IgD-negative memory B cell (primary cell): ENCODE measurements around the gene SAMD10. TPM values are rescaled to one million over a fixed set of nuclear protein-coding genes. Genes with fewer than 3 reads are reported as not detected.

Experiments used
- H3K27ac Mint-ChIP-seq, 3 donors: one replicate each; pipeline ENCODE4 v1.8.0; 2020 to 2022; ENCODE audit warnings: mild to moderate bottlenecking in 3 of 3, mixed read lengths in 3 of 3, moderate library complexity in 1 of 3
- H3K27me3 Mint-ChIP-seq: one replicate; pipeline ENCODE4 v1.8.0; 2021; ENCODE audit warnings: mixed read lengths
- H3K36me3 Mint-ChIP-seq: one replicate; pipeline ENCODE4 v1.8.0; 2020; ENCODE audit warnings: mild to moderate bottlenecking, mixed read lengths
- H3K4me1 Mint-ChIP-seq, 3 donors: one replicate each; pipeline ENCODE4 v1.8.0; 2020 to 2022; ENCODE audit warnings: mixed read lengths in 3 of 3, mild to moderate bottlenecking in 1 of 3
- H3K4me3 Mint-ChIP-seq, 4 donors: one replicate each; pipeline ENCODE4 v1.8.0; 2020 to 2022; ENCODE audit warnings: mild to moderate bottlenecking in 4 of 4, mixed read lengths in 4 of 4, moderate library complexity in 3 of 4
- H3K9me3 Mint-ChIP-seq, 3 donors: one replicate each; pipeline ENCODE4 v1.8.0; 2020 to 2021; ENCODE audit warnings: mixed read lengths in 3 of 3, mild to moderate bottlenecking in 1 of 3
- polyA plus RNA-seq: library from polyadenylated mRNA; unstranded; fragments of 300-500 nt; fragmentation: Illumina TruSeq; gene quantifications from one replicate; pipeline ENCODE4 v1.2.3, GENCODE V29; 2021

SAMD10 gene
- polyA plus RNA-seq, 1 donor from 2014 or later: 9.5 TPM

DNA sequence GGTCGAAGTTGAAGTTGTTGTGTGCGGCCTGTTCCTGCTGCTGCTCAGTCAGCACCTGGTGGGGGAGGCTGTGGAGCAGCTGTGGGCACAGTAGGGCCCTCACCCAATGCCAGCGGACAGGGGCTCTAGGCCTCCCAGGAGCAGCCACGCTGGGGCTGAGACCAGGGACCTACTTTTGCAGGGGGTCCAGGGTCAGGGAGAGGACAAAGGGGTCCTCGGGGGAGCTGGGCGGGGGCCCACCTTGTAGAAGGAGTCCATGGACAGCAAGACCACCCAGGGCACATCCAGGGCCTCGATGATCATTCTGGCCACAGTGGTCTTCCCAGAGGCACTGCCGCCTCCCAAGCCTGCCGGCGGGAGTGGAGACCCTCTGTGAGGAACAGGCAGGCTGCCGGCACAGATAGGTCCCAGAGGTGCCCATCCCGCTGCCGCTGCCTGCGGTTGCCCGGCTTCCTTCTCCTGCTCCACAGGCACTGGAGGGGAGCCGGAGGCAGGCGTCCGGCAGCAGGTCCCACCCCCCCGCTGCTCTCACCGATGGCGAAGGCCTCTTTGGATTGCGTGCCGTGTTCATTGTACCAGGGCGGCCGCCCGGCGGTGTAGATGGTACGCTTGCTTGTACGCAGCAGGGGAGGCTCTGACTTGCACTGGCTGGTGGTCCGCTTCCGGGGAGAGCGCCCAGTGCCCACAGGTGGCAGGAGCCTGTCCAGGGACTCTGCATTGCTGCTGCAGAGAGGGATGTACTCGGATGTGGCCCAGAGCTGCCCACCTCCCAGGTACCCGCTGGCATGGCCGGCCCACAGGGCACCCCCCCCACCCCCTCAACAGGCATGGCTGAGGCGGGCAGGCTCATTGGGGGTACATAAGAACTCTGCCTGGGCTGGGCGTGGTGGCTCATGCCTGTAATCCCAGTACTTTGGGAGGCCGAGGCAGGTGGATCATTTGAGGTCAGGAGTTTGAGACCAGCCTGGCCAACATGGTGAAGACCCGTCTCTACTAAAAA is 33.2 kb downstream of the SAMD10 start:
- Mint-ChIP-seq H3K9me3 (no peaks in the 10 kb centered on the region), H3K4me1 (peaks cover 29 to 34% (median 33%) of the 10 kb centered on the region in 3 donors), H3K27ac (peak overlapping the region in 2 of 3 donors; percentile 91 to 95), H3K4me3 (peak overlapping the region in 1 of 4 donors; percentile 68), H3K27me3 (no peaks in the 10 kb centered on the region), H3K36me3 (no peaks in the 10 kb centered on the region)

- Mint-ChIP-seq H3K4me3 (no peak overlapping the region), H3K27ac (peak overlapping the region in 2 of 3 donors; percentile 48 to 73), H3K4me1 (peaks cover 26 to 33% (median 29%) of the 10 kb centered on the region in 3 donors), H3K27me3 (no peaks in the 10 kb centered on the region), H3K9me3 (no peaks in the 10 kb centered on the region), H3K36me3 (no peaks in the 10 kb centered on the region)
Observed at GRCh38 chr20:63945031-63945658, 34.3 kb downstream of the SAMD10 start.

DNA sequence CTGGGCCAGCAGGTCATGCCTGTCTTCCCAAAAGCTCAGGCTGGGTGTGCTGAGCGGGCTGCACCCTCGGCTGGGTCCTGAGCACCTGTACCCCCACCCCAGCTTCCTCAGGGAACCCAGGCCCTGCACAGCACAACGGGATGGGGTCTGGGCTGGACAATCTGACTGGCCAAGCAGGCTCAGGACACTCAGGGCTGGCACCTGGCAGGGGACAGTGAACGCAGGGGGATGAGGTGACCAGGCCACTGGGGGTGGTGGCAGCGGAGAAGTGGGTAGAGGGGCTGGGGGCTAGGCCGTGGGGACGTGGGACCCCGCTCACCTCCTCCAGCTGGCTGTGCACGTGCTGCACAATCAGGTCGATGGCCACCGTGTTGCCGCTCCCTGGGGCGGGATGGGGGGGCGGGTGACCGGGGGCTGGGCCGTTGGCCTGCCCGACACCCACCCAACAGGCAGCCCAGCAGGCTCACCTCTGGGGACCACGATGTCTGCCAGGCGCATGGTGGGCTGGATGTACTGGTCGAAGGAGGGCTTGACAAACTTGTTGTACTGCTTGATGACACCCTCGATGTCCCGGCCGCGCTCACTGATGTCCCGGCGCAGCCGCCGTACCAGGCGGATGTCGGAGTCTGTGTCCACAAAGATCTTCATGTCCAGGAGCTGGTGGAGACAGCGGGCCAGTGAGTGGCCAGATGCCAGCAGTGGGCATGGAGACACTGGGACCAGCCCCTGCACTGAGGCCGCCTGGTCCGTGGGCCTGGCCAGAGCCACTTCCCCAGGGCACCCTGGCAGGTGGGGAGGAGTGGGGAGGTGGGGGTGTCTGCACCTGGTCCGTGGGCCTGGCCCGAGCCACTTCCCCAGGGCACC is 35.1 kb downstream of the SAMD10 start:
- no peaks in the 10 kb centered on the region for H3K36me3 Mint-ChIP-seq
- H3K27ac Mint-ChIP-seq: no peak overlapping the region
- no peaks in the 10 kb centered on the region for H3K9me3 Mint-ChIP-seq
- H3K27me3 Mint-ChIP-seq: no peaks in the 10 kb centered on the region
- peaks cover 21 to 30% (median 24%) of the 10 kb centered on the region in 3 donors for H3K4me1 Mint-ChIP-seq
- no peak overlapping the region for H3K4me3 Mint-ChIP-seq

DNA sequence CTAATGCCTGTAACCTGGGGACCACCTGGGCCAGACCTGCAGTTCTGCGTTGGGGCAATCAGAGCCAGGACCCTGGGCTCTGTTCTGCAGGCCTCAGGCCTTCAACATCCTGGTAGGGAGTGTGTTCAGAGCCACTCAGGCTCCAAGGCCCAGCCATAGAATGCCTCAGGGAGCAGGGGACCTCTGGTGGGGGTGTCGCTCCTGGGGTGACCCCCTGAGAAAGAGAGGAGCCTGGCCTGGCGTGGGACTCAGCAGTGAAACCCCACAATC is 35.7 kb downstream of the SAMD10 start:
- Mint-ChIP-seq H3K4me3 (no peak overlapping the region), H3K27me3 (no peaks in the 10 kb centered on the region), H3K27ac (no peak overlapping the region), H3K9me3 (no peaks in the 10 kb centered on the region), H3K36me3 (no peaks in the 10 kb centered on the region), H3K4me1 (peaks cover 17 to 24% (median 18%) of the 10 kb centered on the region in 3 donors)

- no peak overlapping the region for H3K27ac Mint-ChIP-seq
- no peaks in the 10 kb centered on the region for H3K27me3 Mint-ChIP-seq
- no peaks in the 10 kb centered on the region for H3K9me3 Mint-ChIP-seq
- H3K4me1 Mint-ChIP-seq: peaks cover 12 to 20% (median 15%) of the 10 kb centered on the region in 3 donors
- H3K36me3 Mint-ChIP-seq: no peaks in the 10 kb centered on the region
- no peak overlapping the region for H3K4me3 Mint-ChIP-seq
Observed at GRCh38 chr20:63942969-63943807, 36.3 kb downstream of the SAMD10 start.

- Mint-ChIP-seq H3K36me3 (no peaks in the 10 kb centered on the region), H3K4me1 (peaks cover 6 to 12% (median 8%) of the 10 kb centered on the region in 3 donors), H3K27me3 (no peaks in the 10 kb centered on the region), H3K4me3 (peak overlapping the region in 1 of 4 donors; percentile 70), H3K27ac (peak overlapping the region in 2 of 3 donors; percentile 47 to 91), H3K9me3 (no peaks in the 10 kb centered on the region)
Observed at GRCh38 chr20:63942250-63942951, 37.0 kb downstream of the SAMD10 start.

GRCh38 chr20:63941282-63942081 is 38.0 kb downstream of the SAMD10 start:
- Mint-ChIP-seq H3K9me3 (no peaks in the 10 kb centered on the region), H3K27me3 (no peaks in the 10 kb centered on the region), H3K27ac (peak overlapping the region in 2 of 3 donors; percentile 31 to 91), H3K4me1 (peaks cover 0 to 6% (median 3%) of the 10 kb centered on the region in 3 donors), H3K4me3 (peak overlapping the region in 3 of 4 donors; percentile 22 to 65 (median 41)), H3K36me3 (no peaks in the 10 kb centered on the region)

DNA sequence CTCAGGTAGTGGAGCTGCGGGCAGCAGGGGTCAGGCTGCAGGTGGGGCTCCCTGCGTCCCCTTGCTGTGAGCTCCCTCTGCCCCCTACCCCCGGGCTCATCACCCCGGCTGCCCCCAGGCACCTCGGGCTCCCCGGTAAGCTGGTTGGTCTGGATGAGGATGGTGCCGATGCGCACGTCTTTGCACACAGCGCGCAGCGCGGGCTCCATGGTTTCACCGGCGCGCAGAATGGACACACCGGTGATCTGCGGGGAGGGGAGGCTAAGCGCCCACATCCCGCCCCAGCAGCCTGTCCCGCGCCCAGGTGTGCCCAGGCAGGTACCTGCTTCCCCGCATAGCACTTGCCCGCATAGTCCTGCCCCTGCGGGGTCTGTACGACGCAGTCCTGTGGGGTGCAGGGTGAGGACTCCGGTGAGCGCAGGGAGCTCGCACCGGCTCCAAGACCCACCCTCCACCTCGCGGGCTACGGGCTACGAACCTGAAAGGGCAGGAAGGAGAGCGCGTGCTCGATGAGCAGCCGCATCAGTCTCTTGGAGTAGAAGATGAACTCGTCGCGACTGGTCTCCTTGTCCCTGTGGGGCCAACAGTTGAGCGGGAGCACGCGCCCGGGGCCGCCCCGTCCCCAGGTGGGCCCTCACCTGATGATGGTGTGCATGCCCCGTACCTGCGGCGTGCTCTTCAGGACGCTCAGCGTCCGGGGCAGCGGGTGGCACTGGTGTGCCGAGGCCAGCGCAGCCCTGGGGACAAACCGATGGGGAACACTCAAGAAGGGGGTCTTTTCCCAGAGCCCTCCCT is 38.8 kb downstream of the SAMD10 start:
- Mint-ChIP-seq H3K27ac (peak overlapping the region in 1 of 3 donors; percentile 91), H3K36me3 (peaks cover 3% of the 10 kb centered on the region), H3K4me3 (peak overlapping the region in 2 of 4 donors; percentile 17 to 22), H3K4me1 (peaks cover 0 to 6% (median 4%) of the 10 kb centered on the region in 3 donors), H3K9me3 (no peaks in the 10 kb centered on the region), H3K27me3 (no peaks in the 10 kb centered on the region)

DNA sequence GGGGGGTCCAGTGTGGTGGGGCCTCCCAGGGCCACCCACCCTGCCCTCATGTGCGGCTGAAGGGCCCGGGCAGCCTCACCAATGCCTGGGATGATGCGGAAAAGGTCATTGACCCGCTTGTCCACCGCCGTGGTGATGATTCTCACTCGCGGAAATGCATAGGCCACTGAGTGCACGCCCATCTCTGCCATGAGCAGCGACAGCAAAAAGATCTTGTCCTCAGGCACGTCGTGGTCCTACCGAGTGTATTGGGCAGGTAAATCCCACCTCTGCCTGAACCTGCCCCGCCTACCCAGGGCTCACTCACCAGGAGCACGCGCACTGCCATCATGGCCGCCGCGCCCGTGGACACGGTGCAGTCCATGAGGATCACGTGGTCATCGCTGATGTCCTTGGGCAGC is 39.4 kb downstream of the SAMD10 start:
- Mint-ChIP-seq H3K27me3 (no peaks in the 10 kb centered on the region), H3K36me3 (peaks cover 3% of the 10 kb centered on the region), H3K27ac (peak overlapping the region in 1 of 3 donors; percentile 48), H3K4me1 (peaks cover 0 to 6% (median 4%) of the 10 kb centered on the region in 3 donors), H3K4me3 (no peak overlapping the region), H3K9me3 (no peaks in the 10 kb centered on the region)

- no peak overlapping the region for H3K27ac Mint-ChIP-seq
- H3K9me3 Mint-ChIP-seq: no peaks in the 10 kb centered on the region
- H3K27me3 Mint-ChIP-seq: no peaks in the 10 kb centered on the region
- H3K4me3 Mint-ChIP-seq: no peak overlapping the region
- peaks cover 3% of the 10 kb centered on the region for H3K36me3 Mint-ChIP-seq
- peaks cover 4 to 7% (median 4%) of the 10 kb centered on the region in 3 donors for H3K4me1 Mint-ChIP-seq
Observed at GRCh38 chr20:63939061-63939935, 40.1 kb downstream of the SAMD10 start.

DNA sequence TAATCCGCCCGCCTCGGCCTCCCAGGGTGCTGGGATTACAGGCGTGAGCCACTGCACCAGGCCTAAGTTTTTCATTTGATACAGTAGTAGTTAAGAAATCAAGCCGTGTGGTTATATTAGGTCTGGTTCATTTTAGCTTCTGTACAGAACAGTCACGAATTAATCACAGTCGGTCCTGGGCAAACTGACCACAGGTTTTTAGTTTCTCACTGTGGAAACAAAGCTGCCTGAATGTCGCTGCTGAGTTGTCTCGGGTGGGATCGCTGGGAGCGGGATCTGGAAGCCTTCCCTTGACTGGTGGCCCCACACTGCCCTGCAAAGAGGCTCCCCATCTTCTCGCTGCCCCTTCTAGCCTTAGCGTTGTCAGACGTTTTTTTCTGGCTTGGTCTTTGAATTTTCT is 41.8 kb downstream of the SAMD10 start:
- Mint-ChIP-seq H3K36me3 (peaks cover 3% of the 10 kb centered on the region), H3K4me3 (no peak overlapping the region), H3K4me1 (peaks cover 4 to 7% (median 4%) of the 10 kb centered on the region in 3 donors), H3K9me3 (no peaks in the 10 kb centered on the region), H3K27me3 (no peaks in the 10 kb centered on the region), H3K27ac (peak overlapping the region in 1 of 3 donors; percentile 81)
